H1 (cell line): ENCODE data around the gene CGREF1. TPM values are rescaled to one million over a fixed set of nuclear protein-coding genes. Genes with fewer than 3 reads are reported as not detected.

Source experiments
- BCL11A ChIP-seq, 2 experiments: IDR thresholded peaks; one replicate each; pipeline ENCODE4 v1.6.1; 2011; ENCODE audit warnings: low read depth in 2 of 2, low read length in 2 of 2, mild to moderate bottlenecking in 2 of 2
- CREB1 ChIP-seq: IDR thresholded peaks from 2 replicates; pipeline ENCODE4 v1.6.1; 2012; ENCODE audit warnings: inconsistent platforms
- EGR1 ChIP-seq: IDR thresholded peaks from 2 replicates; pipeline ENCODE4 v1.6.1; 2011; ENCODE audit warnings: low read depth, low read length, borderline replicate concordance
- KDM1A ChIP-seq: fragments of 200-600, 300-600 bp; sonication (generic); IDR thresholded peaks from 2 replicates; pipeline ENCODE4 v1.7.1; 2016; ENCODE audit warnings: mild to moderate bottlenecking, low read length, borderline replicate concordance
- MAFK ChIP-seq: IDR thresholded peaks from 2 replicates; pipeline ENCODE4 v1.6.1; 2012; ENCODE audit warnings: low read depth, mild to moderate bottlenecking, improper control_type of control experiment, low read length
- POU5F1 ChIP-seq: IDR thresholded peaks from 2 replicates; pipeline ENCODE4 v1.6.1; 2011; ENCODE audit warnings: low read depth, mild to moderate bottlenecking, low read length, moderate library complexity
- SP4 ChIP-seq: IDR thresholded peaks from 2 replicates; pipeline ENCODE4 v1.6.1; 2012; ENCODE audit warnings: low read length, inconsistent platforms
- TEAD4 ChIP-seq: IDR thresholded peaks from 2 replicates; pipeline ENCODE4 v1.6.1; 2012; ENCODE audit warnings: low read depth, low read length, inconsistent platforms, mixed read lengths
- polyA plus RNA-seq, 7 experiments: library from polyadenylated mRNA; depleted of rRNA in 3 of 7; stranded (reverse) in 5 of 7; unstranded in 2 of 7; fragments of >200 nt in 5 of 7; fragments of 200-250 nt in 2 of 7; gene quantifications; 1 replicate in 5 of 7; 2 replicates in 1 of 7; 4 replicates in 1 of 7; pipeline versions ENCODE4 v1.2.1 to v1.2.3, GENCODE V29; 2011 to 2013; ENCODE audit warnings: missing spikeins in 2 of 7, mixed read lengths in 2 of 7
- total RNA-seq: library from RNA; stranded (reverse); fragmentation: NEBNext Ultra II Directional; extraction: Animal tissue kit (Norgen Biotek cat#: 25700); gene quantifications from 2 replicates; pipeline ENCODE4 v1.2.1, GENCODE V29; 2021
- TF ChIP-seq, protein P1 (sequence below): fragments of 300-600 bp; sonication (generic); IDR thresholded peaks from 2 replicates; pipeline ENCODE4 v1.7.1; 2012; ENCODE audit warnings: low read length, moderate library complexity, mild to moderate bottlenecking, inconsistent platforms; ENCODE audit not compliant: insufficient replicate concordance
- TF ChIP-seq, protein P2 (sequence below): IDR thresholded peaks from 2 replicates; pipeline ENCODE4 v1.6.1; 2012; ENCODE audit warnings: inconsistent platforms

The CGREF1 gene
- total and polyA plus RNA-seq, 2 of the 8 experiments (the other 6 are each of a cell fraction or from before 2014, with no cell fraction given), result 2.5 to 3.4 TPM

DNA sequence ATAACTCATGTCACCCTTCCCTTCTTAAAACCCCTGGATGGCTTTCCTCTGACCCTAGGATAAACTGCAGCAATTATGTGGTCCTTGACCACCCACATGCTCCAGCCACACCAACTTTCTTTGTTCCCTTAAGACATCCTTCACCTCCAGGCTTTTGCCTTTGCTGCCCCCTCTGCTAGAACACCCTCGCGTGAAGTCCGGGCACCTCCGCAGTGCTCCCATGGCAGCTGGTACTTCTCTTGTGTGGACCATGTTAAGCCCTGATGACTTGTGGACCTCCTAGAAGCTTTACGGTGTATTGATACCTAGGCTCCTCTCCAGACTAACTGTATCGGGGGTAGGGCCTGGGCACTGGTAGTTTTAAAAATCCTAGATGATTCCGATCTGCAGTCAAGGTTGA is 3.9 kb upstream of the CGREF1 start (continued):
- TF ChIP-seq, protein P1, sequence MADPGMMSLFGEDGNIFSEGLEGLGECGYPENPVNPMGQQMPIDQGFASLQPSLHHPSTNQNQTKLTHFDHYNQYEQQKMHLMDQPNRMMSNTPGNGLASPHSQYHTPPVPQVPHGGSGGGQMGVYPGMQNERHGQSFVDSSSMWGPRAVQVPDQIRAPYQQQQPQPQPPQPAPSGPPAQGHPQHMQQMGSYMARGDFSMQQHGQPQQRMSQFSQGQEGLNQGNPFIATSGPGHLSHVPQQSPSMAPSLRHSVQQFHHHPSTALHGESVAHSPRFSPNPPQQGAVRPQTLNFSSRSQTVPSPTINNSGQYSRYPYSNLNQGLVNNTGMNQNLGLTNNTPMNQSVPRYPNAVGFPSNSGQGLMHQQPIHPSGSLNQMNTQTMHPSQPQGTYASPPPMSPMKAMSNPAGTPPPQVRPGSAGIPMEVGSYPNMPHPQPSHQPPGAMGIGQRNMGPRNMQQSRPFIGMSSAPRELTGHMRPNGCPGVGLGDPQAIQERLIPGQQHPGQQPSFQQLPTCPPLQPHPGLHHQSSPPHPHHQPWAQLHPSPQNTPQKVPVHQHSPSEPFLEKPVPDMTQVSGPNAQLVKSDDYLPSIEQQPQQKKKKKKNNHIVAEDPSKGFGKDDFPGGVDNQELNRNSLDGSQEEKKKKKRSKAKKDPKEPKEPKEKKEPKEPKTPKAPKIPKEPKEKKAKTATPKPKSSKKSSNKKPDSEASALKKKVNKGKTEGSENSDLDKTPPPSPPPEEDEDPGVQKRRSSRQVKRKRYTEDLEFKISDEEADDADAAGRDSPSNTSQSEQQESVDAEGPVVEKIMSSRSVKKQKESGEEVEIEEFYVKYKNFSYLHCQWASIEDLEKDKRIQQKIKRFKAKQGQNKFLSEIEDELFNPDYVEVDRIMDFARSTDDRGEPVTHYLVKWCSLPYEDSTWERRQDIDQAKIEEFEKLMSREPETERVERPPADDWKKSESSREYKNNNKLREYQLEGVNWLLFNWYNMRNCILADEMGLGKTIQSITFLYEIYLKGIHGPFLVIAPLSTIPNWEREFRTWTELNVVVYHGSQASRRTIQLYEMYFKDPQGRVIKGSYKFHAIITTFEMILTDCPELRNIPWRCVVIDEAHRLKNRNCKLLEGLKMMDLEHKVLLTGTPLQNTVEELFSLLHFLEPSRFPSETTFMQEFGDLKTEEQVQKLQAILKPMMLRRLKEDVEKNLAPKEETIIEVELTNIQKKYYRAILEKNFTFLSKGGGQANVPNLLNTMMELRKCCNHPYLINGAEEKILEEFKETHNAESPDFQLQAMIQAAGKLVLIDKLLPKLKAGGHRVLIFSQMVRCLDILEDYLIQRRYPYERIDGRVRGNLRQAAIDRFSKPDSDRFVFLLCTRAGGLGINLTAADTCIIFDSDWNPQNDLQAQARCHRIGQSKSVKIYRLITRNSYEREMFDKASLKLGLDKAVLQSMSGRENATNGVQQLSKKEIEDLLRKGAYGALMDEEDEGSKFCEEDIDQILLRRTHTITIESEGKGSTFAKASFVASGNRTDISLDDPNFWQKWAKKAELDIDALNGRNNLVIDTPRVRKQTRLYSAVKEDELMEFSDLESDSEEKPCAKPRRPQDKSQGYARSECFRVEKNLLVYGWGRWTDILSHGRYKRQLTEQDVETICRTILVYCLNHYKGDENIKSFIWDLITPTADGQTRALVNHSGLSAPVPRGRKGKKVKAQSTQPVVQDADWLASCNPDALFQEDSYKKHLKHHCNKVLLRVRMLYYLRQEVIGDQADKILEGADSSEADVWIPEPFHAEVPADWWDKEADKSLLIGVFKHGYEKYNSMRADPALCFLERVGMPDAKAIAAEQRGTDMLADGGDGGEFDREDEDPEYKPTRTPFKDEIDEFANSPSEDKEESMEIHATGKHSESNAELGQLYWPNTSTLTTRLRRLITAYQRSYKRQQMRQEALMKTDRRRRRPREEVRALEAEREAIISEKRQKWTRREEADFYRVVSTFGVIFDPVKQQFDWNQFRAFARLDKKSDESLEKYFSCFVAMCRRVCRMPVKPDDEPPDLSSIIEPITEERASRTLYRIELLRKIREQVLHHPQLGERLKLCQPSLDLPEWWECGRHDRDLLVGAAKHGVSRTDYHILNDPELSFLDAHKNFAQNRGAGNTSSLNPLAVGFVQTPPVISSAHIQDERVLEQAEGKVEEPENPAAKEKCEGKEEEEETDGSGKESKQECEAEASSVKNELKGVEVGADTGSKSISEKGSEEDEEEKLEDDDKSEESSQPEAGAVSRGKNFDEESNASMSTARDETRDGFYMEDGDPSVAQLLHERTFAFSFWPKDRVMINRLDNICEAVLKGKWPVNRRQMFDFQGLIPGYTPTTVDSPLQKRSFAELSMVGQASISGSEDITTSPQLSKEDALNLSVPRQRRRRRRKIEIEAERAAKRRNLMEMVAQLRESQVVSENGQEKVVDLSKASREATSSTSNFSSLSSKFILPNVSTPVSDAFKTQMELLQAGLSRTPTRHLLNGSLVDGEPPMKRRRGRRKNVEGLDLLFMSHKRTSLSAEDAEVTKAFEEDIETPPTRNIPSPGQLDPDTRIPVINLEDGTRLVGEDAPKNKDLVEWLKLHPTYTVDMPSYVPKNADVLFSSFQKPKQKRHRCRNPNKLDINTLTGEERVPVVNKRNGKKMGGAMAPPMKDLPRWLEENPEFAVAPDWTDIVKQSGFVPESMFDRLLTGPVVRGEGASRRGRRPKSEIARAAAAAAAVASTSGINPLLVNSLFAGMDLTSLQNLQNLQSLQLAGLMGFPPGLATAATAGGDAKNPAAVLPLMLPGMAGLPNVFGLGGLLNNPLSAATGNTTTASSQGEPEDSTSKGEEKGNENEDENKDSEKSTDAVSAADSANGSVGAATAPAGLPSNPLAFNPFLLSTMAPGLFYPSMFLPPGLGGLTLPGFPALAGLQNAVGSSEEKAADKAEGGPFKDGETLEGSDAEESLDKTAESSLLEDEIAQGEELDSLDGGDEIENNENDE, result no peak
- TF ChIP-seq CREB1, result no peak
- TF ChIP-seq BCL11A (IDR thresholded peaks at IDR 0.05; ENCODE audit: low read depth in 2 of 2, low read length in 2 of 2), result no peak
- no peak for TF ChIP-seq EGR1
- no peak for TF ChIP-seq MAFK
- TF ChIP-seq, protein P2, sequence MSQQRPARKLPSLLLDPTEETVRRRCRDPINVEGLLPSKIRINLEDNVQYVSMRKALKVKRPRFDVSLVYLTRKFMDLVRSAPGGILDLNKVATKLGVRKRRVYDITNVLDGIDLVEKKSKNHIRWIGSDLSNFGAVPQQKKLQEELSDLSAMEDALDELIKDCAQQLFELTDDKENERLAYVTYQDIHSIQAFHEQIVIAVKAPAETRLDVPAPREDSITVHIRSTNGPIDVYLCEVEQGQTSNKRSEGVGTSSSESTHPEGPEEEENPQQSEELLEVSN, result no peak
- no peak for TF ChIP-seq KDM1A
- TF ChIP-seq SP4, result no peak
- no peak for TF ChIP-seq TEAD4
- TF ChIP-seq POU5F1, result no peak
